Coronary artery (tissue), 2 donors: ENCODE results near the gene RPL36.

Experiments
- DNase-seq: peaks from one replicate; pipeline ENCODE4 v3.0.0-alpha.2; 2017; ENCODE audit warnings: low spot score
- H3K27ac ChIP-seq, 2 donors: fragments of 200-600 bp; sonication (generic); one replicate each; pipeline ENCODE4 v1.5.1; 2016 to 2019
- H3K4me3 ChIP-seq: fragments of 200-600 bp; sonication (generic); 2 replicates; pipeline ENCODE4 v1.5.1; 2016; ENCODE audit warnings: mild to moderate bottlenecking, moderate library complexity
- CTCF ChIP-seq: fragments of 200-600 bp; sonication (generic); IDR thresholded peaks from one replicate; pipeline ENCODE4 v1.5.1; 2019; ENCODE audit warnings: antibody characterized with exemption

RPL36 gene

GRCh38 chr19:5690125-5690954 lies at the start of gene RPL36:
Gene RPL36 (plus strand): TSS chr19:5690295. CDS start chr19:5690508, 213 bp downstream.
- peak within 1 kb of the TSS; percentile 98 for H3K4me3 ChIP-seq

GRCh38 chr19:5641171-5641570 lies 48.9 kb upstream of the RPL36 start:
- DNase-seq = no peak
- H3K4me3 ChIP-seq = no peak overlapping the region
- TF ChIP-seq CTCF = no peak

More at GRCh38 chr19:5690125-5690954, at the start of gene RPL36:
- peak; percentile 98 for DNase-seq
- TF ChIP-seq CTCF = peak; percentile 98
- H3K27ac ChIP-seq = peak within 1 kb of the TSS; percentile 87 to 97

GRCh38 chr19:5642204-5642603 lies 47.9 kb upstream of the RPL36 start:
- H3K4me3 ChIP-seq = no peak overlapping the region
- DNase-seq = no peak
- H3K27ac ChIP-seq = no peak overlapping the region
- TF ChIP-seq CTCF = no peak

More at GRCh38 chr19:5641171-5641570, 48.9 kb upstream of the RPL36 start:
- H3K27ac ChIP-seq = no peak overlapping the region

GRCh38 chr19:5643060-5643459 lies 47.0 kb upstream of the RPL36 start:
- no peak for TF ChIP-seq CTCF
- no peak for DNase-seq

GRCh38 chr19:5644037-5644436 lies 46.1 kb upstream of the RPL36 start:
- no peak for DNase-seq
- Histone ChIP-seq H3K4me3 (no peak overlapping the region), H3K27ac (no peak overlapping the region)
- TF ChIP-seq CTCF = no peak

More at GRCh38 chr19:5643060-5643459, 47.0 kb upstream of the RPL36 start:
- Histone ChIP-seq H3K27ac (no peak overlapping the region), H3K4me3 (no peak overlapping the region)

- Histone ChIP-seq H3K27ac (no peak overlapping the region), H3K4me3 (no peak overlapping the region)
- no peak for TF ChIP-seq CTCF
- DNase-seq = no peak
Observed at GRCh38 chr19:5645409-5645808, 44.7 kb upstream of the RPL36 start.

- no peak for TF ChIP-seq CTCF
- Histone ChIP-seq H3K4me3 (no peak overlapping the region), H3K27ac (no peak overlapping the region)
- no peak for DNase-seq
Observed at GRCh38 chr19:5646703-5647102, 43.4 kb upstream of the RPL36 start.
